Measurements from ENCODE around the gene GULP1. TPM values are rescaled to one million over a fixed set of nuclear protein-coding genes. Genes with fewer than 3 reads are reported as not detected.
A peak's percentile ranks its signal among the peaks of the same experiment; 100 is the strongest.

The GULP1 gene
- total RNA-seq, 1 donor from 2014 or later = 39.4 TPM

DNA sequence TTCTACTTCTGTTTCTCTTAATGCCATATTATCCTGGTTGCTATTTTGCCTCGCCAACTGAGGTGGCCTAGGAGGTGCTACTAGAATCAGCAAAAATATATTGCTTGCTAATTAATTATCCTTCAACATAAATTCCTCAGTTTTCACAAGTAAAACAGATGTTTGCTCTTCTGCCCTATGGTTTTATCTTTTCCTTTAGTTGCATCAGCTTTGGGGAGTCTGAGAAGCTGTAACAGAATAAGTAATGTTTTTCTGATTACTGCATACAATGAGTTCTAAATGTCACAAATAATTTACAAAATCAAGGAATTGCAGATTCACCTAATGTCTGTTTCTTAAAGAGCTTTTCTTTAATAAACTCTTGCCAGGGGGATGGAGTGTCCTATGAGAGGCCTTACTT is 36.7 kb downstream of the GULP1 start:
- no peaks in the 10 kb centered on the region for H4K20me1 ChIP-seq (ENCODE audit: insufficient read depth, low read length)
- TF ChIP-seq EZH2 (IDR thresholded peaks at IDR 0.05; ENCODE audit: insufficient read depth, low read length) = no peak
- TF ChIP-seq, protein P1, sequence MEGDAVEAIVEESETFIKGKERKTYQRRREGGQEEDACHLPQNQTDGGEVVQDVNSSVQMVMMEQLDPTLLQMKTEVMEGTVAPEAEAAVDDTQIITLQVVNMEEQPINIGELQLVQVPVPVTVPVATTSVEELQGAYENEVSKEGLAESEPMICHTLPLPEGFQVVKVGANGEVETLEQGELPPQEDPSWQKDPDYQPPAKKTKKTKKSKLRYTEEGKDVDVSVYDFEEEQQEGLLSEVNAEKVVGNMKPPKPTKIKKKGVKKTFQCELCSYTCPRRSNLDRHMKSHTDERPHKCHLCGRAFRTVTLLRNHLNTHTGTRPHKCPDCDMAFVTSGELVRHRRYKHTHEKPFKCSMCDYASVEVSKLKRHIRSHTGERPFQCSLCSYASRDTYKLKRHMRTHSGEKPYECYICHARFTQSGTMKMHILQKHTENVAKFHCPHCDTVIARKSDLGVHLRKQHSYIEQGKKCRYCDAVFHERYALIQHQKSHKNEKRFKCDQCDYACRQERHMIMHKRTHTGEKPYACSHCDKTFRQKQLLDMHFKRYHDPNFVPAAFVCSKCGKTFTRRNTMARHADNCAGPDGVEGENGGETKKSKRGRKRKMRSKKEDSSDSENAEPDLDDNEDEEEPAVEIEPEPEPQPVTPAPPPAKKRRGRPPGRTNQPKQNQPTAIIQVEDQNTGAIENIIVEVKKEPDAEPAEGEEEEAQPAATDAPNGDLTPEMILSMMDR (IDR thresholded peaks at IDR 0.05; ENCODE audit: insufficient read depth, low read depth, low read length) = no peak
- Mint-ChIP-seq H3K4me1 (ENCODE audit: low read depth, unreplicated experiment) (peaks cover 19% of the 10 kb centered on the region), H3K4me3 (ENCODE audit: unreplicated experiment) (no peak overlapping the region), H3K9me3 (ENCODE audit: unreplicated experiment) (no peaks in the 10 kb centered on the region), H3K27me3 (ENCODE audit: low read depth, unreplicated experiment) (no peaks in the 10 kb centered on the region), H3K36me3 (ENCODE audit: low read depth, unreplicated experiment) (no peaks in the 10 kb centered on the region), H3K27ac (ENCODE audit: unreplicated experiment) (no peak overlapping the region)
- peaks cover 9% of the 10 kb centered on the region for H3K4me1 ChIP-seq (ENCODE audit: insufficient read depth, low read length)
- no peak overlapping the region for H2AFZ ChIP-seq (ENCODE audit: low read depth, low read length)
- no peaks in the 10 kb centered on the region for H3K9me3 ChIP-seq (ENCODE audit: insufficient read depth, low read depth, low read length)
- no peaks in the 10 kb centered on the region for H3K79me2 ChIP-seq (ENCODE audit: insufficient read depth, low read length)
- DNase-seq (ENCODE audit: low read depth) (no peak), FAIRE-seq (no peak)
- H3K4me3 ChIP-seq (ENCODE audit: insufficient read depth, low read depth, low read length) = no peak overlapping the region
- no peak overlapping the region for H3K27ac ChIP-seq (ENCODE audit: low read depth, low read length)
- H3K36me3 ChIP-seq (ENCODE audit: insufficient read depth, low read length) = no peaks in the 10 kb centered on the region
- H3K9ac ChIP-seq (ENCODE audit: low read length) = no peak overlapping the region
- no peaks in the 10 kb centered on the region for H3K27me3 ChIP-seq (ENCODE audit: insufficient read depth, low read length)
- H3K4me2 ChIP-seq (ENCODE audit: low read length) = no peak overlapping the region

DNA sequence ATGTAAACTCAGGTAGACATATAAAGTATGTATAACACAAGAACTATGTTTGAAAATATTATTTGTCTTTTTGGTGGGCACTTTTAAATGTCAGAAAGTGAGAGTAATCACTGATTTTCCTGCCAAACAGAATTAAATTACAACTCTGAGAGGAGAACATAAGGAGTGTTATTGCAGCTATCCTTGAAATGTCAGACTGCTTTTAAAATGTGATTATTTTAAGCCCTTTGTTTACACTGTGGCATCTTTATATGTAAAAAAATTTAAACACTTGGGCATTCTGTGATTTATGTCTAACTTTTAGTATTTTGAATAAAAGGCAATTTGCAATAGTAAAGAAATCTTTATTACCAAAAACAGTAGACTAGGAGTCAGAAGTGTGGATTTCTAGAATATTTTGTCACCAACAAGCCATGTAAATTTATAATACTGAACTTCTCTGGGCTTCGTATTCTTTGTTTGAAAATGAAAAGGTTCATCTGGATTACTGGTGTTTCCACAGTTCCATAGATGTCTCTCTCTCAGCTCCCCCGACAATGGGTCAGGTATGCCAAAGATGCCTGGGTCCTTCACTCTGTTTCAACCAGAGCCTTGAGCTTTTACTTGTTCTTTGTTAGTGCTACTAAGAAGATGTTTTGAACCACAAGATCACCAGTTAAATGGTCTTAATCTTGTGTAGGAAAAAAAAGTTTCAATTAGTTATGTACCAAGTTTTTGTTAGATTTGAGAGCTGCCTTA is 38.8 kb downstream of the GULP1 start:
- Histone ChIP-seq H3K36me3 (ENCODE audit: insufficient read depth, low read length) (no peaks in the 10 kb centered on the region), H4K20me1 (ENCODE audit: insufficient read depth, low read length) (no peaks in the 10 kb centered on the region), H3K4me2 (ENCODE audit: low read length) (no peak overlapping the region), H2AFZ (ENCODE audit: low read depth, low read length) (no peak overlapping the region), H3K9ac (ENCODE audit: low read length) (no peak overlapping the region), H3K9me3 (ENCODE audit: insufficient read depth, low read depth, low read length) (no peaks in the 10 kb centered on the region), H3K27me3 (ENCODE audit: insufficient read depth, low read length) (no peaks in the 10 kb centered on the region), H3K4me3 (ENCODE audit: insufficient read depth, low read depth, low read length) (no peak overlapping the region), H3K4me1 (ENCODE audit: insufficient read depth, low read length) (no peaks in the 10 kb centered on the region), H3K79me2 (ENCODE audit: insufficient read depth, low read length) (no peaks in the 10 kb centered on the region), H3K27ac (ENCODE audit: low read depth, low read length) (no peak overlapping the region)
- DNase-seq (ENCODE audit: low read depth) = no peak
- no peak overlapping the region for H3K27ac Mint-ChIP-seq (ENCODE audit: unreplicated experiment)
- peaks cover 24% of the 10 kb centered on the region for H3K4me1 Mint-ChIP-seq (ENCODE audit: low read depth, unreplicated experiment)
- H3K27me3 Mint-ChIP-seq (ENCODE audit: low read depth, unreplicated experiment) = no peaks in the 10 kb centered on the region
- no peaks in the 10 kb centered on the region for H3K36me3 Mint-ChIP-seq (ENCODE audit: low read depth, unreplicated experiment)
- H3K9me3 Mint-ChIP-seq (ENCODE audit: unreplicated experiment) = no peaks in the 10 kb centered on the region
- TF ChIP-seq EZH2 (IDR thresholded peaks at IDR 0.05; ENCODE audit: insufficient read depth, low read length) = no peak
- TF ChIP-seq, protein P1 (IDR thresholded peaks at IDR 0.05; ENCODE audit: insufficient read depth, low read depth, low read length) = no peak
- H3K4me3 Mint-ChIP-seq (ENCODE audit: unreplicated experiment) = no peak overlapping the region
- FAIRE-seq = no peak

DNA sequence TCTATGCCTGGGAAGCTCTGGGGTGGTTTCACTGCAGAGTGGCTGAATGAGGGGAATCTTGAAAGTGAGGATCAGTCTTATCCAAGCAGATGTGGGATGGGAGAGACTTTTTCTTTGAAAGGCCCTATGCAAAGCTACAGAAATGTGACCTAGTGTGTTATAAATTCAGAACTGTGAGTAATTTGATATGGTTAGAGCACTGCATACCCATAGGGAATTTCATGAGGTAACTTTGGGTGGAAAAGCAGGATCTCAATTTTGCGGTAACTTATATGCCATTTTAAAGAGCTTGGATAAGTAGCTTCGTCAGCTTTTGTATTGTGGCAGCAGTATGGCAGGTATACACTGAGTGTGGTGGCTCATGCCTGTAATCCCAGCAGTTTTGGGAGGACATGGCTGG is 40.9 kb downstream of the GULP1 start:
- Mint-ChIP-seq H3K27ac (ENCODE audit: unreplicated experiment) (peak overlapping the region; percentile 63), H3K36me3 (ENCODE audit: low read depth, unreplicated experiment) (no peaks in the 10 kb centered on the region), H3K9me3 (ENCODE audit: unreplicated experiment) (no peaks in the 10 kb centered on the region), H3K4me3 (ENCODE audit: unreplicated experiment) (no peak overlapping the region), H3K27me3 (ENCODE audit: low read depth, unreplicated experiment) (no peaks in the 10 kb centered on the region), H3K4me1 (ENCODE audit: low read depth, unreplicated experiment) (peaks cover 11% of the 10 kb centered on the region)
- H3K4me2 ChIP-seq (ENCODE audit: low read length) = no peak overlapping the region
- H3K9ac ChIP-seq (ENCODE audit: low read length) = no peak overlapping the region
- H3K27ac ChIP-seq (ENCODE audit: low read depth, low read length) = no peak overlapping the region
- no peaks in the 10 kb centered on the region for H3K27me3 ChIP-seq (ENCODE audit: insufficient read depth, low read length)
- TF ChIP-seq EZH2 (IDR thresholded peaks at IDR 0.05; ENCODE audit: insufficient read depth, low read length) = no peak
- TF ChIP-seq, protein P1 (IDR thresholded peaks at IDR 0.05; ENCODE audit: insufficient read depth, low read depth, low read length) = no peak
- H4K20me1 ChIP-seq (ENCODE audit: insufficient read depth, low read length) = no peaks in the 10 kb centered on the region
- H3K36me3 ChIP-seq (ENCODE audit: insufficient read depth, low read length) = no peaks in the 10 kb centered on the region
- no peaks in the 10 kb centered on the region for H3K4me1 ChIP-seq (ENCODE audit: insufficient read depth, low read length)
- H3K9me3 ChIP-seq (ENCODE audit: insufficient read depth, low read depth, low read length) = no peaks in the 10 kb centered on the region
- H2AFZ ChIP-seq (ENCODE audit: low read depth, low read length) = no peak overlapping the region
- no peak overlapping the region for H3K4me3 ChIP-seq (ENCODE audit: insufficient read depth, low read depth, low read length)
- no peaks in the 10 kb centered on the region for H3K79me2 ChIP-seq (ENCODE audit: insufficient read depth, low read length)
- no peak for DNase-seq (ENCODE audit: low read depth)
- FAIRE-seq = no peak

Measured in astrocyte (in vitro differentiated cells and primary cell).